ENCODE results near the gene SIMC1.

GRCh38 chr5:176394881-176395675, 156.9 kb downstream of the SIMC1 start:
- TF ChIP-seq CTCF (IDR thresholded peaks at IDR 0.05) (no peak), POLR2A (IDR thresholded peaks at IDR 0.05) (no peak)
